Measurements from ENCODE around the gene OSTC.

The OSTC gene

DNA sequence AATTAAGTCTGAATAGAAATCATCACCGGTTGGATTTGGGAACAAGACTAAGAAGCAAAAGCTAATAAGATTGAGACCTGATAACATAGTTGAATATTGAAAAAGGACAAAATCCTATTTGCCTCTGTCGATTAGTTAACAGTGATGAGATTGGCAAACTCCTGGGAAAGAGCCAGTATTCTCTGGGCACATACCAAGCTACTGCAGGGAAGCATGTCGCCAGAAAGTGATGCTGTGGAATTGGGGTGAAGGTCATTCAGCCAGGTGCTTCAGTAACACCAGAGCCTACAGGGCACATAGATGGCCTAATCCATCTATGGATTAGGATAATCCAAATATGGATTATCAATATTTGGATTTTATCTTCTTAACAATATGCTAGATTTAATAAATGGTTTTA is 44.0 kb downstream of the OSTC start:
- Histone ChIP-seq H3K79me2 (ENCODE audit: low read length) (no peaks in the 10 kb centered on the region), H3F3A (ENCODE audit: insufficient read depth, low read length) (no peaks in the 10 kb centered on the region), H3K4me2 (ENCODE audit: low read depth, low read length) (no peak overlapping the region), H3K9me3 (replicated peaks; ENCODE audit: insufficient read depth, low read length) (no peaks in the 10 kb centered on the region), H3K27ac (ENCODE audit: low read length) (no peak overlapping the region), H4K20me1 (ENCODE audit: insufficient read depth, low read length) (no peaks in the 10 kb centered on the region), H3K9me2 (replicated peaks; ENCODE audit: insufficient read depth, low read length) (no peaks in the 10 kb centered on the region), H3K36me3 (replicated peaks; ENCODE audit: insufficient read depth, low read length) (no peaks in the 10 kb centered on the region), H3K4me3 (ENCODE audit: low read length) (no peak overlapping the region), H3K9ac (ENCODE audit: low read length) (no peak overlapping the region), H2AFZ (ENCODE audit: low read length) (no peak overlapping the region), H3K4me1 (ENCODE audit: low read length) (peaks cover 29% of the 10 kb centered on the region), H3K27me3 (replicated peaks; ENCODE audit: insufficient read depth, low read length) (no peaks in the 10 kb centered on the region)
- TF ChIP-seq EZH2phosphoT487 (IDR thresholded peaks at IDR 0.05; ENCODE audit: low read length), result no peak
- TF ChIP-seq, protein P1, sequence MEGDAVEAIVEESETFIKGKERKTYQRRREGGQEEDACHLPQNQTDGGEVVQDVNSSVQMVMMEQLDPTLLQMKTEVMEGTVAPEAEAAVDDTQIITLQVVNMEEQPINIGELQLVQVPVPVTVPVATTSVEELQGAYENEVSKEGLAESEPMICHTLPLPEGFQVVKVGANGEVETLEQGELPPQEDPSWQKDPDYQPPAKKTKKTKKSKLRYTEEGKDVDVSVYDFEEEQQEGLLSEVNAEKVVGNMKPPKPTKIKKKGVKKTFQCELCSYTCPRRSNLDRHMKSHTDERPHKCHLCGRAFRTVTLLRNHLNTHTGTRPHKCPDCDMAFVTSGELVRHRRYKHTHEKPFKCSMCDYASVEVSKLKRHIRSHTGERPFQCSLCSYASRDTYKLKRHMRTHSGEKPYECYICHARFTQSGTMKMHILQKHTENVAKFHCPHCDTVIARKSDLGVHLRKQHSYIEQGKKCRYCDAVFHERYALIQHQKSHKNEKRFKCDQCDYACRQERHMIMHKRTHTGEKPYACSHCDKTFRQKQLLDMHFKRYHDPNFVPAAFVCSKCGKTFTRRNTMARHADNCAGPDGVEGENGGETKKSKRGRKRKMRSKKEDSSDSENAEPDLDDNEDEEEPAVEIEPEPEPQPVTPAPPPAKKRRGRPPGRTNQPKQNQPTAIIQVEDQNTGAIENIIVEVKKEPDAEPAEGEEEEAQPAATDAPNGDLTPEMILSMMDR (IDR thresholded peaks at IDR 0.05; ENCODE audit: low read length), result no peak
- DNase-seq, result no peak

DNA sequence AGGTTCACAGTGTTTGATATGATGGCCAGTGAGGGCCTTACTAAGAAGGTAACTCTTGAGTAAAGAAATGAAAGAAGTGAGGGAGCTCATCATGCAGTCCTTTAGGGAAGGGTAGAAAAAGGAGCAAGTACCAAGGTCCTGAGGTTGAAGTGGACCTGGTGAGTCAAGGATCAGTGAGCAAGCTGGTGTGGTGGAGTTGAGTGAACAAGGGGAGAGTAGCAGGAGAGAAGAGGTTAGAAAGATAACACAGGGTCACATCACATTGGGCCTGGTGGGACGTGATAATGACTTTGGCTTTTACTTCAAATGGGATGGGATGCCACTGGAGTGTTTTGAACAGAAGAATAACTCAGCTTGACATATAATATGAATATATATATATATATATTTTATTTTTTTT is 44.7 kb downstream of the OSTC start:
- no peaks in the 10 kb centered on the region for H3F3A ChIP-seq (ENCODE audit: insufficient read depth, low read length)
- DNase-seq, result no peak
- no peaks in the 10 kb centered on the region for H3K27me3 ChIP-seq (replicated peaks; ENCODE audit: insufficient read depth, low read length)
- TF ChIP-seq, protein P1 (IDR thresholded peaks at IDR 0.05; ENCODE audit: low read length), result no peak
- no peak for TF ChIP-seq EZH2 (optimal IDR thresholded peaks at IDR 0.05; ENCODE audit: low read depth, low read length)
- TF ChIP-seq EZH2phosphoT487 (IDR thresholded peaks at IDR 0.05; ENCODE audit: low read length), result no peak
- no peaks in the 10 kb centered on the region for H4K20me1 ChIP-seq (ENCODE audit: insufficient read depth, low read length)
- no peak overlapping the region for H3K4me3 ChIP-seq (ENCODE audit: low read length)
- H3K9me2 ChIP-seq (replicated peaks; ENCODE audit: insufficient read depth, low read length), result no peaks in the 10 kb centered on the region
- H3K9ac ChIP-seq (ENCODE audit: low read length), result no peak overlapping the region
- no peaks in the 10 kb centered on the region for H3K79me2 ChIP-seq (ENCODE audit: low read length)
- H3K36me3 ChIP-seq (replicated peaks; ENCODE audit: insufficient read depth, low read length), result no peaks in the 10 kb centered on the region
- H3K4me1 ChIP-seq (ENCODE audit: low read length), result peaks cover 34% of the 10 kb centered on the region
- no peak overlapping the region for H3K27ac ChIP-seq (ENCODE audit: low read length)
- H3K9me3 ChIP-seq (replicated peaks; ENCODE audit: insufficient read depth, low read length), result no peaks in the 10 kb centered on the region
- no peak overlapping the region for H2AFZ ChIP-seq (ENCODE audit: low read length)
- no peak overlapping the region for H3K4me2 ChIP-seq (ENCODE audit: low read depth, low read length)

DNA sequence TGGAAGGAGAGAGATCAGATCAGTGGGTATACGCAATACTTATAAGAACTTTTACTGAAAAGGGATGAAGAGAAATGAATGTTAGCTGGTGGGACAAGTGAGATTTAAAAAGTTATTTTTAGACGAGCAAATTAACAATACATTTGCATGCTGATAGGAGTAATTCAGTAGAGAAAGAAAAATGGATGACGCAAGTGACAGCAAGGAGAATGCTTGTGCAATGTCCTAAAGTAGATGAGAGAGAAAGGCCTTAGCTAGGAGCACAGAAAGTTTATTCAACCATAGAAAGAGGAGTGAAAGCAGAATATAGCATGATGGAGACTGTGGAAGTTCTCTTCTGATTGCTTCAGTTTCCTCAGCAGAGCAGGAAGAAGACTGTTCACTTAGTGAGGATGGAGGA is 45.8 kb downstream of the OSTC start:
- Histone ChIP-seq H3K4me2 (ENCODE audit: low read depth, low read length) (no peak overlapping the region), H3K4me3 (ENCODE audit: low read length) (no peak overlapping the region), H3K36me3 (replicated peaks; ENCODE audit: insufficient read depth, low read length) (no peaks in the 10 kb centered on the region), H3K9me2 (replicated peaks; ENCODE audit: insufficient read depth, low read length) (no peaks in the 10 kb centered on the region), H3K27me3 (replicated peaks; ENCODE audit: insufficient read depth, low read length) (no peaks in the 10 kb centered on the region), H2AFZ (ENCODE audit: low read length) (no peak overlapping the region), H3K4me1 (ENCODE audit: low read length) (peaks cover 42% of the 10 kb centered on the region), H4K20me1 (ENCODE audit: insufficient read depth, low read length) (no peaks in the 10 kb centered on the region), H3F3A (ENCODE audit: insufficient read depth, low read length) (no peaks in the 10 kb centered on the region), H3K9ac (ENCODE audit: low read length) (no peak overlapping the region), H3K79me2 (ENCODE audit: low read length) (no peaks in the 10 kb centered on the region), H3K27ac (ENCODE audit: low read length) (no peak overlapping the region), H3K9me3 (replicated peaks; ENCODE audit: insufficient read depth, low read length) (no peaks in the 10 kb centered on the region)
- DNase-seq, result no peak
- TF ChIP-seq EZH2 (optimal IDR thresholded peaks at IDR 0.05; ENCODE audit: low read depth, low read length), result no peak
- TF ChIP-seq EZH2phosphoT487 (IDR thresholded peaks at IDR 0.05; ENCODE audit: low read length), result no peak
- TF ChIP-seq, protein P1 (IDR thresholded peaks at IDR 0.05; ENCODE audit: low read length), result no peak
